Ectodermal cell (in vitro differentiated cells): Measurements from ENCODE around the gene TCF19.
A peak's percentile ranks its signal among the peaks of the same experiment; 100 is the strongest.
"Not testable (repeated sequence)": the region's sequence is repeated elsewhere in the genome, so short reads cannot be mapped to it uniquely, and the experiment has no call there.

Source experiments
- H3K27ac ChIP-seq: 2 replicates; pipeline ENCODE4 v1.7.0; 2013; ENCODE audit warnings: mild to moderate bottlenecking, low read depth, low read length; ENCODE audit not compliant: insufficient read depth, poor library complexity, severe bottlenecking
- H3K27me3 ChIP-seq: 2 replicates; pipeline ENCODE4 v1.7.0; 2013; ENCODE audit warnings: mild to moderate bottlenecking, low read length; ENCODE audit not compliant: insufficient read depth, control insufficient read depth, poor library complexity, severe bottlenecking
- H3K36me3 ChIP-seq: one replicate; pipeline ENCODE4 v1.7.0; 2013; ENCODE audit warnings: low read length; ENCODE audit not compliant: control insufficient read depth, insufficient read depth
- H3K4me1 ChIP-seq: one replicate; pipeline ENCODE4 v1.7.0; 2013; ENCODE audit warnings: low read length; ENCODE audit not compliant: control insufficient read depth, insufficient read depth
- H3K4me3 ChIP-seq: 2 replicates; pipeline ENCODE4 v1.7.0; 2013; ENCODE audit warnings: low read depth, low read length, control low read depth; ENCODE audit not compliant: insufficient read depth
- H3K9me3 ChIP-seq: 2 replicates; pipeline ENCODE4 v1.7.0; 2013; ENCODE audit warnings: mild to moderate bottlenecking, low read length, moderate library complexity; ENCODE audit not compliant: control insufficient read depth
- WGBS, 2 experiments: methylation state at CpG; one replicate each; pipeline ENCODE4 v1.1.7; 2013; ENCODE audit warnings: missing lambda C conversion rate in 2 of 2; 5-methylcytosine and 5-hydroxymethylcytosine counted together

TCF19 gene

DNA sequence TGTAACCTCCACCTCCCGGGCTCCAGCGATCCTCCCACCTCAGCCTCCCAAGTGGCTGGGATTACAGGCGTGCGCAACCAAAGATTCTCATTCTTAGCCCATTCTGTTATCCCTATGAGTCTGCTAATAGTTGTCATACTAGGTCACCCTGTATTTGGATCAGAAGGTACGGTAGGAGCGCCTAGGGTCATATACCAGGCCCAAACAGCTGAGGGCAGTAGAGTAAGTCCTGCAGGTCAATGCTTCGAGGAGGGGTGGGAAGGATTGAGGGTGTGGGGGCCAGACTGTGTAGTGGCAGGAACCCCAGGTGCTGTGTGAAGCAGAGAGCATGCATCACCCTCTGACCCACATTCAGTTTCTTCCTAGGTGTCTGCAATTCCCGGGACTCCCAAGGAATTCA is 34.8 kb downstream of the TCF19 start:
- Histone ChIP-seq H3K27me3 (no peaks in the 10 kb centered on the region), H3K9me3 (no peaks in the 10 kb centered on the region), H3K27ac (no peak overlapping the region), H3K4me3 (no peak overlapping the region), H3K4me1 (no peaks in the 10 kb centered on the region), H3K36me3 (no peaks in the 10 kb centered on the region)
- WGBS, 2 experiments, result 83 to 85% methylated on average over 8 of the region's 8 CpGs

DNA sequence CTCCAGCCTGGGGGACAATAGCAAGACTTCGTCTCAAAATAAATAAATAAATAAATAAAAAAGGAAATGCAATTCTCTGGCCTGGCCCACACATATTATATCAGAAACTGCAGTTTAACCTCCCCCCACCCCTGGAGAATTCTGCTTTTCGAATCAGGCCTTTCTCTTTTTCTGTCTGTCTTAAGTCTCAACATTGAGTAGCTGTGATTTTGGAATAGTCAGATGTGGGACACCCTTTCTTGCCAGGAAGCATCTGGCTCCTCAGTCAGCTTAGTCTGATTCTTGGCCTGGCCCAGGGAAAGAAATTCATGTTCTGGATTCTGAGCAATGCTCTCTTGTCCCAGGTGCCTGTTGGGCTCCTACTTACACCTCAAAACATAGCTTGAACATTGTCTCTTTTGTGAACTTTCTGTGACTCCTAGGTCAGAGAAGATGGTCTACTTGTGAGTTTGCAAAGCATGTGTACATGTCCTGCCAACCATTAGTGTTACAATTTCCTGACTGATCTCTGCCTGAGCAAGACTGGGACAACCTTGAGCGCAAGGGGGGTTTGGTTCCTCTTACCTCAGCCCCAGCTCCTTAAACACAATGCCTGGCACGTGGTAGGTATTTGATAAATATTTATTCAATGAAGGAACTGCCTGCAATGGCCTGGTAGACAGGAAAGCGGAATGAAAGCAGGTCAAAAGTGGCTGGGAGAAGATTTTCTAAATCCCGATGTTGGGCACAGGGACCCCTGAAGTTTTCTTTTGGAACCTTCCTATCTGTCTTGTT is 35.9 kb downstream of the TCF19 start:
- no peaks in the 10 kb centered on the region for H3K4me1 ChIP-seq
- 87 to 88% methylated on average over 6 of the region's 6 CpGs for WGBS, 2 experiments
- H3K36me3 ChIP-seq, result no peaks in the 10 kb centered on the region
- H3K27ac ChIP-seq, result no peak overlapping the region
- H3K4me3 ChIP-seq, result no peak overlapping the region
- no peaks in the 10 kb centered on the region for H3K9me3 ChIP-seq
- no peaks in the 10 kb centered on the region for H3K27me3 ChIP-seq

DNA sequence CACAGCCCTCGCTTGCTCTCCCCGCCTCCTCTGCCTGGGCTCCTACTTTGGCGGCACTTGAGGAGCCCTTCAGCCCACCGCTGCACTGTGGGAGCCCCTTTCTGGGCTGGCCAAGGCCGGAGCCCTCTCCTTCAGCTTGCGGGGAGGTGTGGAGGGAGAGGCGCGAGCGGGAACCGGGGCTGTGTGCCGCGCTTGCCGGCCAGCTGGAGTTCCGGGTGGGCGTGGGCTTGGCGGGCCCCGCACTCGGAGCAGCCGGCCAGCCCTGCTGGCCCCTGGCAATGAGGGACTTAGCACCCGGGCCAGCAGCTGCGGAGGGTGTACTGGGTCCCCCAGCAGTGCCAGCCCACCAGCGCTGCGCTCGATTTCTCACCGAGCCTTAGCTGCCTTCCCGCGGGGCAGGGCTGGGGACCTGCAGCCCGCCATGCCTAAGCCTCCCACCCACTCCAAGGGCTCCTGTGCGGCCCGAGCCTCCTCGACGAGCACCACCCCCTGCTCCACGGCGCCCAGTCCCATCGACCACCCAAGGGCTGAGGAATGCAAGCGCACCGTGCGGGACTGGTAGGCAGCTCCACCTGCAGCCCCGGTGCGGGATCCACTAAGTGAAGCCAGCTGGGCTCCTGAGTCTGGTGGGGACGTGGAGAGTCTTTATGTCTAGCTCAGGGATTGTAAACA is 37.1 kb downstream of the TCF19 start:
- not testable (repeated sequence) for H3K4me3 ChIP-seq, H3K27ac ChIP-seq, H3K36me3 ChIP-seq, H3K27me3 ChIP-seq, H3K9me3 ChIP-seq, H3K4me1 ChIP-seq
- whole genome bisulfite sequencing, 2 experiments, result 95 to 97% methylated on average over 41 of the region's 41 CpGs

DNA sequence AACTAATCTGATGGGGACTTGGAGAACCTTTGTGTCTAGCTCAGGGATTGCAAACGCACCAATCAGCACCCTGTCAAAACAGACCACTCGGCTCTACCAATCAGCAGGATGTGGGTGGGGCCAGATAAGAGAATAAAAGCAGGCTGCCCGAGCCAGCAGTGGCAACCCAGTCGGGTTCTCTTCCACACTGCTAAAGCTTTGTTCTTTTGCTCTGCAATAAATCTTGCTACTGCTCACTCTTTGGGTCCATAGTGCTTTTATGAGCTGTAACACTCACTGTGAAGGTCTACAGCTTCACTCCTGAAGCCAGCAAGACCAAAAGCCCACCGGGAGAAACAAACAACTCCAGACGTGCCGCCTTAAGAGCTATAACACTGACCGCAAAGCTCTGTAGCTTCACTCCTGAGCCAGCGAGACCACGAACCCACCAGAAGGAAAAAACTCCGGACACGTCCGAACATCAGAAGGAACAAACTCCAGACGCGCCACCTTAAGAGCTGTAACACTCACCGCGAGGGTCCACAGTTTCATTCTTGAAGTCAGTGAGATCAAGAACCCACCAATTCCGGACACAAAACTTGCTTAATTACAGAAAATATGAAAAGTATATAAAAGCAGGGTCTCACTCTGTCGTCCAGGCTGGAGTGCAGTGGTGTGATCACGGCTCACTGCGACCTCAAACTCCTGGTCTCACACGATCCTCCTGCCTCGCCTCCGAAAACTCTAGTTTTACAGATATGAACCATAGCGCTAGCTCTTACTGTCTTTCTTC is 38.0 kb downstream of the TCF19 start:
- H3K36me3 ChIP-seq, H3K9me3 ChIP-seq, H3K4me1 ChIP-seq, H3K27ac ChIP-seq, H3K27me3 ChIP-seq, H3K4me3 ChIP-seq: not testable (repeated sequence)
- 91 to 92% methylated on average over 25 of the region's 25 CpGs for WGBS, 2 experiments

DNA sequence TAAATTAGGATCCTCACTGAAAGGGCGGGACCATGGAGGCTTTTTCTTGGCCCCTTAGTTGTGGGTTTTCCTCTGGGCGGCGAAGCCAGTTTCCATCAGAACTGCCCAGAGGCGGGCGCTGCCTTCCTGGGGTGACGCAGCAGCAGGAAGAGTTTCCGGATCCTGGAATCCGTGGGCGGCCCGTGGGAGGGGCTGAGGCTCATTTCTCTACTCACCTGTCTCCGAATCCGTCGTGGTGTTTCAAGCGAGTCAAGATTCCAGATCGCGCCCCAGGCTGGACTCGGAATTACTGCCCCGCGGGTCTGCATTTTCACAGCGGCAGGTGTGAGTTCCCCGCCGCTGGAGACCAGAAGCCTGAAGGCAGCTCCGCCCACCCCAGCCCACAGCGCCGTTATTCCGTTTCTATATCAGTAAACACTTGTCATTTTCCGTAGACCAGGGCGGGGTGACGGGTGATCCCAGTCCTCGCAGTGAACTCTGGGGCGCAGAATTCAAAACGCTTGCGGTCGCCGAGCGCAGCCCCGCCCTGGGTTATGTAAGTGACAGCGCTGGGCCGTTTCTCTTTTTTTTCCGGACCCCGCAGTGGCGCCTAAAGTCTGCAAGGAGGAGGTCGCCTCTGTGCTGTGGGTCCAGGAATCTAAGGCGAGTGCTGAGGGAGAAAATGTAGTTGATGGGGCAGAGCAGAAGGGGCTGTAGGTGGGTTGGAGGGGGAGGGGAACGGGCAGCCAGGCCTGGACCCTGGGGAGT is 39.3 kb downstream of the TCF19 start:
- WGBS, 2 experiments, result 2% methylated on average over 45 of the region's 45 CpGs
- H3K27me3 ChIP-seq, result no peaks in the 10 kb centered on the region
- H3K27ac ChIP-seq, result no peak overlapping the region
- H3K4me1 ChIP-seq, result no peaks in the 10 kb centered on the region
- peak overlapping the region; percentile 53 for H3K4me3 ChIP-seq
- no peaks in the 10 kb centered on the region for H3K9me3 ChIP-seq
- no peaks in the 10 kb centered on the region for H3K36me3 ChIP-seq

DNA sequence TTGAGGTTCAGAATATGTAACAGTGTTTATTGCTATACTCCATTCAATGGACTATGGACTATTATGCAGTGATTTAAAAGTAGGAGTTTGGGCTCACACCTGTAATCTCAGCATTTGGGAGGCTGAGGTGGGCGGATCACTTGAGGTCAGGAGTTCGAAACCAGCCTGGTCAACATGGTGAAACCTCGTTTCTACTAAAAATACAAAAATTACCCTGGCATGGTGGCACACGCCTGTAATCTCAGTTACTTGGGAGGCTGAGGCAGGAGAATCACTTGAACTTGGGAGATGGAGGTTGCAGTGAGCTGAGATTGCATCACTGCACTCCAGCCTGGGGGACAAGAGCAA is 40.7 kb downstream of the TCF19 start:
- not testable (repeated sequence) for H3K27me3 ChIP-seq, H3K27ac ChIP-seq, H3K9me3 ChIP-seq, H3K4me3 ChIP-seq, H3K36me3 ChIP-seq, H3K4me1 ChIP-seq
- WGBS, 2 experiments, result 95 to 96% methylated on average over 4 of the region's 4 CpGs

DNA sequence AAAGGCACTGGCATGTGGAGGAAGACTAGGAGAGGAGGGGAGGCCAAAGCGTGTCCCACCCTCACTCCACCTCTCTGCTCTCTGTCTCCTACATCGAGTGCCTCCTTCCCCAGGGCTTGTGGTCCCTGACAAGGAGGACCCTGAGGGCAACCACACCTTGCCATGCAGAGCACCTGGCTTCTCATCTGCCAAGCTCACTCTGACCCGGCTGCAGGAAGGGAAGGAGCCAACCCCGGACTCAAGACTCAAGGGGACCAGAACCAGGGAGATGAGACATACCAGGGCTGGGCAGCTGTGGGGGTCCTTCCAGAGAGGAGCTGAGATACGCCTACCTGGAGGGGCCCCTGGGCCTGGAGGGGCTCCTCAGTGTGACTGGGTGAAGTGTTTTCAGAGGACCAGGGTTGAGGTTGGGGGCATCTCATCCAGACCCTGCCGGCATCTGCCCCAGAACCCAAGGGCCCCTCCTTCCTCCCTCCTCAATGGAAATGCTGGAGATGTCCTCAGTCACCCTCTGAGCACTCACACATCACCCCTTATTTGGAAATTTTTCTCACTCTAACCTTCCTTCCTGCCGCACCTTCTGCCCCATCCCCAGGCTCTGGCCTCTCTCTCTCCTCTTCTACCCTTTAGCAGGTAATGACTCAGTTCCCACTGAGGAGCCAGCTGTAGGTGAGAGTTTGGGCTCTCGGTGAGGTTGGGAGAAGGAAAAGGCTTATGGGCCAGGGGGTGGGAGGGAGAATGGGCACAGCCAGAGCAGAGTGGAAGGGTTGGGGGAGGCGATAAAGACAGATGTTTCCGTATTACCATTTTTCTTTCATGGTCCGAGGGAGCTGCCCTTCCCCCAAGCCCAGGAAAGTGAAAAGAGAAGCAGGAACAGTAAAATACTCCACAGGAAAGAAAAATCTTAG is 44.1 kb downstream of the TCF19 start:
- Histone ChIP-seq H3K27ac (no peak overlapping the region), H3K9me3 (no peaks in the 10 kb centered on the region), H3K27me3 (no peaks in the 10 kb centered on the region), H3K4me1 (no peaks in the 10 kb centered on the region), H3K4me3 (no peak overlapping the region), H3K36me3 (no peaks in the 10 kb centered on the region)
- 66 to 67% methylated on average over 11 of the region's 11 CpGs for WGBS, 2 experiments

DNA sequence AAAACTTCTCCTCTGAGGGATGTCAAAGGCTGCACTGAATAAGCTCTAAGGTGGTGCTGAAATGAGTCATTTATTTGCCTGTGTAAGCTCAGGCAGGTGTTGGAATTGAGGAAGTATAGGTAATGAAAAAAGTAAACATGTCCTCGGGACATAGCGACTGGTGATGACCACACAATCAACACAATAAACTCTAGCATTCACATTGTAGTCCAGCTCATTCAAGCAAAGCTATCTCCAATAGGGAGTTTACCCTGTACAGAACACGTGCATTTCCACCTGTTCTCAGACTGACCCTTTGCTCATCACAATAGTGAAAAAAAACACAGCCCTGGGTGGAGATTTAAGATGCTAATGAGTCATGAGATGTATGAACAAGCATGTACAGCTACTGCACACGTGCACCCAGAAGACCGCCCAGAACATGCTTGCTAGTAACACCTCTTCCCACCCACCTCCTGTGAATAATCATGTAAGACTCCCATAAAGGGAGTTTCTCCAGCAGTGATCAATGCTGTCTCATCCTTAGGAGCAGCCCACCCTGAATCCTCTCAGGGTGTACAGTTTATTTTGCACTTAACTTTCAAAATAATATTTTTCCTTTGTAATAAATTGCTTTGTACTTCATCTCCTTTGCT is 45.1 kb downstream of the TCF19 start:
- Histone ChIP-seq H3K27me3 (no peaks in the 10 kb centered on the region), H3K4me3 (no peak overlapping the region), H3K4me1 (no peaks in the 10 kb centered on the region), H3K27ac (no peak overlapping the region), H3K9me3 (no peaks in the 10 kb centered on the region), H3K36me3 (no peaks in the 10 kb centered on the region)
- 70 to 74% methylated on average over 5 of the region's 5 CpGs for whole genome bisulfite sequencing, 2 experiments

DNA sequence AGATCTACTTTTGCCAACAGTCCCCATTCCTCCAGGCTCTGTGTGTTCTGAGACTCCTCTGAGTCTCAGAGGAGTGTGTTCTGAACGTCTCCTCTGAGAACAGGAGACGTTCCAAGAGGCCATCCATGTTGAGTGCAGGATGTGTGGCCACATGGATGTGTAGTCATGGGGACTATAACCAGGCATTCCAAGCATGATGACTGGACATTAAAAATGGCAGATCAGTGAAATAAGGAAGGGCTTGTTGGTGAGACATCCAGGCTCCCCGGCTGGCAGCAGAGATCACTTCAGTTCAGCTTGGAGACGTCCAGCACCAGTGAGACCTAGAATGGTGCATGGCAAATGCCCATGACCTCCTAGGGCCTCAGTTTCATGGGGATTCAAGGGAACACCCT is 46.4 kb downstream of the TCF19 start:
- WGBS, 2 experiments, result 79 to 82% methylated on average over 4 of the region's 4 CpGs
- Histone ChIP-seq H3K27me3 (no peaks in the 10 kb centered on the region), H3K4me1 (no peaks in the 10 kb centered on the region), H3K4me3 (no peak overlapping the region), H3K27ac (no peak overlapping the region), H3K9me3 (no peaks in the 10 kb centered on the region), H3K36me3 (no peaks in the 10 kb centered on the region)
